Right lobe of liver (tissue), 4 donors: Measurements from ENCODE around the gene LELP1.

ENCODE experiments used
- CTCF ChIP-seq, 4 donors: fragments of 200-600 bp in 3 of 4; fragments of 450-650 bp in 1 of 4; IDR thresholded peaks; one replicate each; pipeline versions ENCODE4 v1.5.1 to v1.8.0; 2016 to 2022; ENCODE audit warnings: antibody characterized with exemption in 4 of 4, mild to moderate bottlenecking in 2 of 4
- POLR2A ChIP-seq: fragments of 450-650 bp; IDR thresholded peaks from one replicate; pipeline ENCODE4 v1.6.1; 2017; ENCODE audit warnings: antibody characterized with exemption, mild to moderate bottlenecking
- donor health status: DM: no; HTN: no; CAD: no.
- donor health status: DM: no; HTN: no; CAD: no.
- donor health status: DM: no; HTN: yes; CAD: no.

GRCh38 chr1:153231363-153231762 lies 28.1 kb downstream of the LELP1 start:
- TF ChIP-seq CTCF (IDR thresholded peaks at IDR 0.05) (no peak), POLR2A (no peak)
